CD4-positive, alpha-beta T cell (primary cell): Measurements from ENCODE around the gene GFPT1. TPM values are rescaled to one million over a fixed set of nuclear protein-coding genes. Genes with fewer than 3 reads are reported as not detected.

ENCODE experiments used
- ATAC-seq: fragments of 200-7000 bp; cut with Tn5 transposase; one replicate; pipeline ENCODE4 v1.10.0; 2022; ENCODE audit warnings: mild to moderate bottlenecking; ENCODE audit not compliant: poor library complexity
- CTCF ChIA-PET: fragments of 350-600 bp; sonication (Branson Sonifier 250); formaldehyde crosslinking; loops from one replicate; lab custom pipeline; 2021; ENCODE audit warnings: antibody characterized with exemption, inconsistent platforms; lab: Charles Lee
- POLR2A ChIA-PET: fragments of 350-600 bp; sonication (Branson Sonifier 250); formaldehyde crosslinking; loops from one replicate; lab custom pipeline; 2021; ENCODE audit warnings: antibody characterized with exemption, inconsistent platforms; lab: Charles Lee
- DNase-seq, 14 experiments: peaks; one replicate each; pipeline ENCODE4 v3.0.0-alpha.2; 2013 to 2020; ENCODE audit warnings: mixed read lengths in 2 of 14
- H3K27ac ChIP-seq, 2 donors: one replicate each; pipeline versions ENCODE4 v1.5.1 to v1.7.0; 2013; ENCODE audit warnings: low read length in 2 of 2, low read depth in 1 of 2, mild to moderate bottlenecking in 1 of 2
- H3K27me3 ChIP-seq, 2 experiments: 1 replicate in 1 of 2; 2 replicates in 1 of 2; pipeline versions ENCODE4 v1.6.1 to v1.7.0; 2013; ENCODE audit warnings: low read length in 2 of 2, control low read depth in 1 of 2, mild to moderate bottlenecking in 1 of 2, moderate library complexity in 1 of 2; ENCODE audit not compliant: insufficient read depth in 2 of 2, control insufficient read depth in 1 of 2
- H3K36me3 ChIP-seq: one replicate; pipeline ENCODE4 v1.6.1; 2013; ENCODE audit warnings: low read length, control low read depth; ENCODE audit not compliant: insufficient read depth
- H3K4me1 ChIP-seq: one replicate; pipeline ENCODE4 v1.6.1; 2013; ENCODE audit warnings: low read length, control low read depth; ENCODE audit not compliant: insufficient read depth
- H3K4me3 ChIP-seq: one replicate; pipeline ENCODE4 v1.5.1; 2013; ENCODE audit warnings: mild to moderate bottlenecking, low read length, moderate library complexity
- H3K9me3 ChIP-seq, 2 experiments: 1 replicate in 1 of 2; 2 replicates in 1 of 2; pipeline versions ENCODE4 v1.6.1 to v1.7.0; 2013; ENCODE audit warnings: low read length in 2 of 2, mild to moderate bottlenecking in 2 of 2, control low read depth in 1 of 2, moderate library complexity in 1 of 2; ENCODE audit not compliant: control insufficient read depth in 1 of 2, insufficient read depth in 1 of 2
- H3K27ac Mint-ChIP-seq: one replicate; pipeline ENCODE4 v1.8.0; 2020; ENCODE audit warnings: mixed read lengths
- H3K27me3 Mint-ChIP-seq: one replicate; pipeline ENCODE4 v1.8.0; 2021; ENCODE audit warnings: mixed read lengths
- H3K36me3 Mint-ChIP-seq: one replicate; pipeline ENCODE4 v1.8.0; 2021; ENCODE audit warnings: low read depth, mixed read lengths
- H3K4me1 Mint-ChIP-seq: one replicate; pipeline ENCODE4 v1.8.0; 2021; ENCODE audit warnings: low read depth, mixed read lengths
- H3K4me3 Mint-ChIP-seq: one replicate; pipeline ENCODE4 v1.8.0; 2020; ENCODE audit warnings: mild to moderate bottlenecking, mixed read lengths
- H3K9me3 Mint-ChIP-seq: one replicate; pipeline ENCODE4 v1.8.0; 2020; ENCODE audit warnings: mixed read lengths
- CTCF ChIP-seq: fragments of 200-600 bp; IDR thresholded peaks from one replicate; pipeline ENCODE4 v1.8.0; 2022; ENCODE audit warnings: antibody characterized with exemption, mild to moderate bottlenecking
- intact Hi-C, 2 experiments: fragments of 100-400 bp; cut with DNase I in 1 of 2; cut with micrococcal nuclease in 1 of 2; formaldehyde crosslinking; loops; one replicate each; pipeline versions ENCODE4 v1.15.1 to v1.9.0; 2023 to 2025; cut with DNase I, micrococcal nuclease
- total RNA-seq, 174 experiments: library from RNA in 2 of 174; stranded (reverse) in 2 of 174; gene quantifications; one replicate each; pipeline ENCODE4 v1.2.3 and lab custom pipeline; 2021 to 2026

Gene GFPT1
- total RNA-seq, 2 experiments from 2014 or later: 17.6 to 18.3 TPM

GRCh38 chr2:69292256-69292655 lies 94.8 kb downstream of the GFPT1 start:
- Mint-ChIP-seq H3K36me3 (no peaks in the 10 kb centered on the region), H3K27ac (no peak overlapping the region), H3K4me3 (no peak overlapping the region), H3K27me3 (peaks cover 6% of the 10 kb centered on the region), H3K4me1 (no peaks in the 10 kb centered on the region), H3K9me3 (no peaks in the 10 kb centered on the region)
- no peak overlapping the region for H3K27ac ChIP-seq
- intact Hi-C loops: no loop called here
- no peaks in the 10 kb centered on the region for H3K27me3 ChIP-seq
- H3K4me3 ChIP-seq: no peak overlapping the region
- no peak for TF ChIP-seq CTCF
- DNase-seq (no peak), ATAC-seq (no peak)
- no peaks in the 10 kb centered on the region for H3K36me3 ChIP-seq
- no peaks in the 10 kb centered on the region for H3K9me3 ChIP-seq
- POLR2A ChIA-PET: no interaction called here
- CTCF ChIA-PET: no interaction called here
- H3K4me1 ChIP-seq: no peaks in the 10 kb centered on the region

GRCh38 chr2:69291721-69292120 lies 95.3 kb downstream of the GFPT1 start:
- H3K4me1 ChIP-seq: no peaks in the 10 kb centered on the region
- DNase-seq (no peak), ATAC-seq (no peak)
- intact Hi-C loops: no loop called here
- Mint-ChIP-seq H3K4me1 (no peaks in the 10 kb centered on the region), H3K4me3 (no peak overlapping the region), H3K27ac (no peak overlapping the region), H3K27me3 (peaks cover 6% of the 10 kb centered on the region), H3K36me3 (no peaks in the 10 kb centered on the region), H3K9me3 (no peaks in the 10 kb centered on the region)
- no peak overlapping the region for H3K27ac ChIP-seq
- no peaks in the 10 kb centered on the region for H3K36me3 ChIP-seq
- no peaks in the 10 kb centered on the region for H3K27me3 ChIP-seq
- ChIA-PET POLR2A (no interaction called here), CTCF (no interaction called here)
- H3K9me3 ChIP-seq: no peaks in the 10 kb centered on the region
- no peak for TF ChIP-seq CTCF
- no peak overlapping the region for H3K4me3 ChIP-seq

GRCh38 chr2:69291004-69291650 lies 95.9 kb downstream of the GFPT1 start:
- Mint-ChIP-seq H3K9me3 (no peaks in the 10 kb centered on the region), H3K27me3 (peaks cover 6% of the 10 kb centered on the region), H3K36me3 (no peaks in the 10 kb centered on the region), H3K27ac (no peak overlapping the region), H3K4me3 (no peak overlapping the region), H3K4me1 (no peaks in the 10 kb centered on the region)
- CTCF ChIA-PET: no interaction called here
- no peak for ATAC-seq
- no peak for DNase-seq
- Histone ChIP-seq H3K27me3 (no peaks in the 10 kb centered on the region), H3K27ac (no peak overlapping the region), H3K36me3 (no peaks in the 10 kb centered on the region), H3K4me1 (no peaks in the 10 kb centered on the region), H3K9me3 (no peaks in the 10 kb centered on the region), H3K4me3 (no peak overlapping the region)
- TF ChIP-seq CTCF: no peak
- intact Hi-C loops: no loop called here
- POLR2A ChIA-PET: no interaction called here
